ENCODE results near the gene KISS1. TPM values are rescaled to one million over a fixed set of nuclear protein-coding genes. Genes with fewer than 3 reads are reported as not detected.

The KISS1 gene
- total RNA-seq, 2 experiments from 2014 or later = not detected

DNA sequence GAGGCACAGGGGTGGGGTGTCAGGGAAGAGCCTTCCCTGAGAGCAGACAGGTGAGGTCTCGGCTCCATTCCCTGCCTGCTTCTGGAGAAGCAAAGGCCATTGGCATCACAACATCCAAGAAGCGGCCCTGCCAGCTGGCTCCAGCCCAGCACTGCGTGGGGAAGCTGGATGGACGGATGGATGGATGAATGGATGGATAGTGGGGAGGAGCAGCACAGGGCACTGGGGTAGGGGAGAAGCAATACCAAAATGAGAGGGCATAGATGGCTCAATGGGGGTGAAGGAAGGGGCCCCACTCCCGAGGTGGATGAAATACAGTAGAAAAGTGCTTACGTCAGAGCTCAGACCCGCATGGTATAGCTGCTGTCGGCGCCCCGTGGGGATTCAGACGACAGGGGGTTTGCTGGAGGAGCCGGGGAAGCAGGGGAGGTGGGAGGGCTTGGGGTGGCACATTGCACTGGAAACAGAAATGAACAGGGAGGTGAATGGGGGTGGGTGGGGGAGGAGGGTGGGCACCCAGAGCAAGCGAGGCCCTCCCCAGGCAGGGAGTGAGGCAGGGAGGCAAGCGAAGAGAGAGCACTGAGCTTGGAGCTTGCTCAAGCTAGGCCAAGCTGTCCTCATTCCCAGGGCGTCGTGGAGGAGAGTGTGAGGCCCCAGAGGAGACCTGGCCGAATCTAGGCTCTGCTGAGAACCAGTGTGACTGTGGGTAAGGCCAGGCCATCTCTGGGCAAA lies 27.0 kb upstream of the KISS1 start:
- no peak overlapping the region for H3K4me2 ChIP-seq (ENCODE audit: low read length)

DNA sequence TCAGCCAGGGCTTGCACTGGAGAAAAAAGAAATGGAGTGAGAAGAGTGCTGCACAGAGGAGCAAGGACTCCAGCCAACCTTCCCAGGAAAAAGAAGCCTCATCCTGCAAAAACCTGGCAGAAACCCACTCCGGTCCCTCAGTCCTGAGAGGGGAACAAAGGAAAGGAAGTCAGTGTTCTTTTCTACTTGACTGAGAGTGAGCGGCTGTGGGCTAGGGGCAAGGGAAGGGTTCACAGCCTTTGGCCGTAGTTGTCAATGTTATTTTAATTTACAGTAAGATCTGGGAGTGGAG lies 26.4 kb upstream of the KISS1 start:
- CTCF ChIA-PET (ENCODE audit: unreplicated experiment) = no interaction called here
- intact Hi-C loops (cut with micrococcal nuclease; ENCODE audit: unreplicated experiment) = no loop called here

More for the DNA sequence above, 27.0 kb upstream of the KISS1 start:
- H4K20me1 ChIP-seq (ENCODE audit: insufficient read depth, low read length) = no peaks in the 10 kb centered on the region
- H2AFZ ChIP-seq (ENCODE audit: low read length) = no peak overlapping the region
- no peak overlapping the region for H3K27ac ChIP-seq (ENCODE audit: low read depth, low read length, poor library complexity, severe bottlenecking)
- no peaks in the 10 kb centered on the region for H3K79me2 ChIP-seq (ENCODE audit: insufficient read depth, low read depth, low read length)
- H3K9me2 ChIP-seq (ENCODE audit: insufficient read depth, low read length) = no peaks in the 10 kb centered on the region
- no peaks in the 10 kb centered on the region for H3K9me3 ChIP-seq (ENCODE audit: low read length)
- H3K36me3 ChIP-seq (ENCODE audit: insufficient read depth, low read length) = no peaks in the 10 kb centered on the region
- no peaks in the 10 kb centered on the region for H3K4me1 ChIP-seq (ENCODE audit: insufficient read depth, low read length, poor library complexity, severe bottlenecking)
- intact Hi-C loops (cut with micrococcal nuclease; ENCODE audit: unreplicated experiment) = no loop called here
- ChIA-PET CTCF (ENCODE audit: unreplicated experiment) (no interaction called here), POLR2A (no interaction called here)
- no TSS peak for BruUV-seq (replicated peaks)
- no peak for DNase-seq (ENCODE audit: low spot score)
- no peak for TF ChIP-seq EZH2phosphoT487 (IDR thresholded peaks at IDR 0.05; ENCODE audit: borderline replicate concordance, low read depth, low read length)
- TF ChIP-seq, protein P1, sequence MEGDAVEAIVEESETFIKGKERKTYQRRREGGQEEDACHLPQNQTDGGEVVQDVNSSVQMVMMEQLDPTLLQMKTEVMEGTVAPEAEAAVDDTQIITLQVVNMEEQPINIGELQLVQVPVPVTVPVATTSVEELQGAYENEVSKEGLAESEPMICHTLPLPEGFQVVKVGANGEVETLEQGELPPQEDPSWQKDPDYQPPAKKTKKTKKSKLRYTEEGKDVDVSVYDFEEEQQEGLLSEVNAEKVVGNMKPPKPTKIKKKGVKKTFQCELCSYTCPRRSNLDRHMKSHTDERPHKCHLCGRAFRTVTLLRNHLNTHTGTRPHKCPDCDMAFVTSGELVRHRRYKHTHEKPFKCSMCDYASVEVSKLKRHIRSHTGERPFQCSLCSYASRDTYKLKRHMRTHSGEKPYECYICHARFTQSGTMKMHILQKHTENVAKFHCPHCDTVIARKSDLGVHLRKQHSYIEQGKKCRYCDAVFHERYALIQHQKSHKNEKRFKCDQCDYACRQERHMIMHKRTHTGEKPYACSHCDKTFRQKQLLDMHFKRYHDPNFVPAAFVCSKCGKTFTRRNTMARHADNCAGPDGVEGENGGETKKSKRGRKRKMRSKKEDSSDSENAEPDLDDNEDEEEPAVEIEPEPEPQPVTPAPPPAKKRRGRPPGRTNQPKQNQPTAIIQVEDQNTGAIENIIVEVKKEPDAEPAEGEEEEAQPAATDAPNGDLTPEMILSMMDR (conservative IDR thresholded peaks at IDR 0.05; ENCODE audit: low read length) = no peak
- H3K4me3 ChIP-seq (ENCODE audit: low read depth, low read length, poor library complexity, severe bottlenecking) = no peak overlapping the region

More for the DNA sequence above, 26.4 kb upstream of the KISS1 start:
- POLR2A ChIA-PET = no interaction called here
- Histone ChIP-seq H4K20me1 (ENCODE audit: insufficient read depth, low read length) (no peaks in the 10 kb centered on the region), H3K27ac (ENCODE audit: low read depth, low read length, poor library complexity, severe bottlenecking) (no peak overlapping the region), H3K9me3 (ENCODE audit: low read length) (no peaks in the 10 kb centered on the region), H3K36me3 (ENCODE audit: insufficient read depth, low read length) (no peaks in the 10 kb centered on the region), H3K4me2 (ENCODE audit: low read length) (no peak overlapping the region), H3K79me2 (ENCODE audit: insufficient read depth, low read depth, low read length) (no peaks in the 10 kb centered on the region), H3K4me3 (ENCODE audit: low read depth, low read length, poor library complexity, severe bottlenecking) (no peak overlapping the region), H2AFZ (ENCODE audit: low read length) (no peak overlapping the region), H3K4me1 (ENCODE audit: insufficient read depth, low read length, poor library complexity, severe bottlenecking) (no peaks in the 10 kb centered on the region), H3K9me2 (ENCODE audit: insufficient read depth, low read length) (no peaks in the 10 kb centered on the region)
- DNase-seq (ENCODE audit: low spot score) = no peak
- BruUV-seq (replicated peaks) = no TSS peak
- no peak for TF ChIP-seq EZH2phosphoT487 (IDR thresholded peaks at IDR 0.05; ENCODE audit: borderline replicate concordance, low read depth, low read length)
- TF ChIP-seq, protein P1 (conservative IDR thresholded peaks at IDR 0.05; ENCODE audit: low read length) = no peak
